Measurements from ENCODE around the gene ZNF641.
A peak's percentile ranks its signal among the peaks of the same experiment; 100 is the strongest.

The ZNF641 gene

DNA sequence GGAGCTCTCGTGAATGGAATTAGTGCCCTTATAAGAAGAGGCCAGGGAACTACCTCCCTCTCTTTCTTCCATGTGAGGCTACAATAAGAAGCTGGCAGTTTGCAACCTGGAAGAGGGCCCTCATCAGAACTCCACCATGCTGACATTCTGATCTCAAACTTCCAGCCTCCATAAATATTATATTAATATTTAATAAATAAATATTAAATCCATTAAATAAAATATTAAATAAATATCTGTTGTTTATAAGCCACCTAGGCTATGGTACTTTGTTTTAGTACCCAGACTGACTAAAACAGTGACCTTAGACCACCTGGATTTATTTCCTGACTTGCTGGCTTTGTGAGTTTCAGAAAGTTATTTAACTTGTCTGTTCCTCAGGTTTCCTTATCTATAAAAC, 49.9 kb downstream of the ZNF641 start:
- no peak for DNase-seq (ENCODE audit: low read depth, low spot score)
- CTCF ChIA-PET: no interaction called here
- POLR2A ChIA-PET: no interaction called here
- TF ChIP-seq, protein P1, sequence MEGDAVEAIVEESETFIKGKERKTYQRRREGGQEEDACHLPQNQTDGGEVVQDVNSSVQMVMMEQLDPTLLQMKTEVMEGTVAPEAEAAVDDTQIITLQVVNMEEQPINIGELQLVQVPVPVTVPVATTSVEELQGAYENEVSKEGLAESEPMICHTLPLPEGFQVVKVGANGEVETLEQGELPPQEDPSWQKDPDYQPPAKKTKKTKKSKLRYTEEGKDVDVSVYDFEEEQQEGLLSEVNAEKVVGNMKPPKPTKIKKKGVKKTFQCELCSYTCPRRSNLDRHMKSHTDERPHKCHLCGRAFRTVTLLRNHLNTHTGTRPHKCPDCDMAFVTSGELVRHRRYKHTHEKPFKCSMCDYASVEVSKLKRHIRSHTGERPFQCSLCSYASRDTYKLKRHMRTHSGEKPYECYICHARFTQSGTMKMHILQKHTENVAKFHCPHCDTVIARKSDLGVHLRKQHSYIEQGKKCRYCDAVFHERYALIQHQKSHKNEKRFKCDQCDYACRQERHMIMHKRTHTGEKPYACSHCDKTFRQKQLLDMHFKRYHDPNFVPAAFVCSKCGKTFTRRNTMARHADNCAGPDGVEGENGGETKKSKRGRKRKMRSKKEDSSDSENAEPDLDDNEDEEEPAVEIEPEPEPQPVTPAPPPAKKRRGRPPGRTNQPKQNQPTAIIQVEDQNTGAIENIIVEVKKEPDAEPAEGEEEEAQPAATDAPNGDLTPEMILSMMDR (IDR thresholded peaks at IDR 0.05; ENCODE audit: insufficient read depth, low read length, missing control alignments): no peak
- H3K4me3 ChIP-seq (ENCODE audit: low read depth, low read length): no peak overlapping the region

DNA sequence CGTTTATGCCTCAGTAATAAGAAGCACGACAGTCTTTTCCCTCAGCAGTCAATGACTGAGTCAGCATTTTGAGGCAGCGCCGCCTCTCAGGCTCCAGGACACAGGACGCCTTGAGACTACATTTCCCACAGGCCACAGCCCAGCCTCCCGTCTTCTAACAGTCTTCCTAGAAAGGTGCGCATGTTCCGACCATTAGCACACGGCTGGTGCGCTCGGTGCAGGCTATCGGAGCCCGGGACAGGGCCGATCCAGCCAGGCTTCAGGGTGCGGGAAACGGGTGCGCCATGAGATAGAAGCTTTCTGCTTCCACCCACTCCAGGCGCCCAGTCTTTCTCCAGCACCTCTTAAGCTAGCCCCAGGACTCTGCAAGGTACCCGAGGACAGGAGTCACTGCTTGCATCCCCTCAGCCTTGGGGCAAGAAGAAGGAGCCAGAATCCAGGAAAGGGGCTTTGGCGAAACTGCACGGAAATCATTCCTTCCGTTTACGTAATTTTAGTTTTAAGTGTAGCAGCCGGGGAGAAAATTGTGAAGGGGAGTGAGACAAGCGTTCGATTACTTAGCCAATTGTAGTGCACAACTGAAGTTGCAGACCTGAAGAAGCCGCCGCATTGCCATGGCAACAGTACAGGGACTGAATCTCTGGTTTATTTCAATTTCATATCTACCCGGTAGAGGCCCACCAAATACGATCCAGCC, 54.0 kb downstream of the ZNF641 start:
- DNase-seq (ENCODE audit: low read depth, low spot score): no peak
- CTCF ChIA-PET: interaction anchor here (1.3 to 2.0 kb wide), 2 partner anchors 8 to 10 kb away, joined by 3 to 5 read pairs; no protein-coding TSS in a partner anchor
- TF ChIP-seq, protein P1 (IDR thresholded peaks at IDR 0.05; ENCODE audit: insufficient read depth, low read length, missing control alignments): no peak
- peak overlapping the region; percentile 53 for H3K4me3 ChIP-seq (ENCODE audit: low read depth, low read length)
- POLR2A ChIA-PET: no interaction called here

DNA sequence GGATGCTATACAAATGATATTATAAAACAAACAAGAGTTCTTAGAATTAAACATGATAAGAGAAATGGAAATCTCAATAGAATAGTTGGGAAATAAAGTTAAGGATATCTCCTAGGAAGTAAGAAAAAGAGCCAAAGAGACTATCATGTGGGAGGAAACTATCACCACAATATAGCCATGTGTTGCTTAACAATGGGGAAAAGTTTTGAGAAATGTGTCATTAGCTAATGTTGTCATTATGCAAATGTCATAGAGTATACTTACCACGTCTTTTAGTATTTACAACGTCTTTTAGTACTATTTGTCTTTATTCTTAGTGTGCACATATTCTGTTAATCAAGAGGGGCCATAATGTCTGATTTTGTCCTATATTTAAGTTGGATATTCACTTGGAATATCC, 58.7 kb downstream of the ZNF641 start:
- POLR2A ChIA-PET: no interaction called here

DNA sequence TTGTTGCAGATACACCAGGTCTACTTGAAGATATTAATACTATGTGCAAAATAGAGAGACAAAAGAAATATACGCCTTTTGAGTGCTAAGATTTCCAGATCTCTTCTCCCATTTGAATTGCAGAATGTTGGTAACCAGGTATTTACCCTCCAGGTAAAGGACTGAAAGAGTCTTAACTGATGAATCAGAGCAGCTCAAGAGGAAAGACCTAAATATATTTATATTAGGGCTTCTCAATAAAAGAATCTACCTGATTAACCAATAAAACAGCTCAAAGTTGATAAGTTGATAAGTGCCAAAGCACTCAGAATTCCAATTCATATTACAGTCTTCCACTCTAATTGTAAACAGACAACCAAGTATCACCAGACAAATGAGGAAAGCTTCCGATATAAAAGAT, 59.2 kb downstream of the ZNF641 start:
- ChIA-PET CTCF (no interaction called here), POLR2A (no interaction called here)
- no peak for DNase-seq (ENCODE audit: low read depth, low spot score)
- no peak overlapping the region for H3K4me3 ChIP-seq (ENCODE audit: low read depth, low read length)
- TF ChIP-seq, protein P1 (IDR thresholded peaks at IDR 0.05; ENCODE audit: insufficient read depth, low read length, missing control alignments): no peak

More for the DNA sequence above, 58.7 kb downstream of the ZNF641 start:
- no peak overlapping the region for H3K4me3 ChIP-seq (ENCODE audit: low read depth, low read length)
- CTCF ChIA-PET: no interaction called here
- DNase-seq (ENCODE audit: low read depth, low spot score): no peak
- TF ChIP-seq, protein P1 (IDR thresholded peaks at IDR 0.05; ENCODE audit: insufficient read depth, low read length, missing control alignments): no peak

DNA sequence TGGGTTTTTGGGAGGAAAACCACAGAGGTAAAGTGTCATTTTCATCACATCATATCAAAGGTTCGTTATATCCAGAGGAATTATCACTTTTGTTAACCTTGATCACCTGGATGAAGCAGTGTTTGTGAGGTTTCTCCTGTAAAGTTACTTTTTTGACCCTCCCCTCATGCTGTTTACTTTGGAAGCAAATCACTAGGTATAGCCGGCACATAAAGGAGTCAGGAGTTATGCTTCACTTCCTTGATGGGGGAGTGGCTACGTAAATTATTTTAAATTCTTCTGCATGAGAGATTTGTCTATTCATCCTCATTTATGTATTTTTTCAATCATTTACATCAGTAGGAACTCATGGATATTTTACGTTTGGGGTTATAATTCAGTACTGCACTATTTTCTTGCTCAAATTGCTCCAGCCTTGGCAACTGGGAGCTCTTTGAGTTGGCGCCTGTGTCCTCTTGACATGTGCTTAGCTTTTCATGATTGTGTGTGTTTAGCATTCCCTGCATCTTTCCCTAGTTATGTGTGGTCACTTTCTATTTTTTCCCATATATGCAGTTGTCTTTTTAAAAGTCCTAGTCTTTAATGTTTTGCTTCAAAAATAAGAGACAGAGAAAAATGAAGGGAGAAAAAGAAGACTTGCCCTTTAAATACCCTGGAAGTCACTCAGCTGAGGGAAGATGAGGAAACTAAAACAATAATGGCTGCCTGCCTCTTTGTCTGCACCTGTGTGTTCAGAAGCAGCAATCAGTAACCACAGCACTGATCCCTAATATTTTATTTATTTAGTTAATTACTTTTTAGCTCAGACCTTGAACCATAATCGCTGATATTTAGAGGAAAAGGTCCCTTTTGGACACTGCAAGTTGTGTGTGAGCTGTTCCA, 62.1 kb downstream of the ZNF641 start:
- TF ChIP-seq, protein P1 (IDR thresholded peaks at IDR 0.05; ENCODE audit: insufficient read depth, low read length, missing control alignments): no peak
- DNase-seq (ENCODE audit: low read depth, low spot score): no peak
- no peak overlapping the region for H3K4me3 ChIP-seq (ENCODE audit: low read depth, low read length)
- CTCF ChIA-PET: interaction anchor here (1.0 kb wide), 1 partner anchor 9 kb away, joined by 5 read pairs; no protein-coding TSS in a partner anchor
- POLR2A ChIA-PET: no interaction called here

Data from AG04449 (cell line).